ENCODE results near the gene NOP10. TPM values are rescaled to one million over a fixed set of nuclear protein-coding genes. Genes with fewer than 3 reads are reported as not detected.

The NOP10 gene
- total RNA-seq, 1 donor from 2014 or later, result 137 TPM

GRCh38 chr15:34374816-34375215 is 31.9 kb upstream of the NOP10 start:
- H3K4me3 Mint-ChIP-seq (ENCODE audit: unreplicated experiment), result no peak overlapping the region
- peaks cover 5% of the 10 kb centered on the region for H3K36me3 Mint-ChIP-seq (ENCODE audit: unreplicated experiment)
- no peaks in the 10 kb centered on the region for H3K27me3 Mint-ChIP-seq (ENCODE audit: unreplicated experiment)
- no peak for DNase-seq
- TF ChIP-seq CTCF (IDR thresholded peaks at IDR 0.05; ENCODE audit: partially characterized antibody, unreplicated experiment), result no peak
- H3K4me1 Mint-ChIP-seq (ENCODE audit: low read depth, unreplicated experiment), result no peaks in the 10 kb centered on the region
- H3K27ac Mint-ChIP-seq (ENCODE audit: unreplicated experiment), result no peak overlapping the region
- no peaks in the 10 kb centered on the region for H3K9me3 Mint-ChIP-seq (ENCODE audit: unreplicated experiment)

GRCh38 chr15:34373951-34374350 is 31.0 kb upstream of the NOP10 start:
- TF ChIP-seq CTCF (IDR thresholded peaks at IDR 0.05; ENCODE audit: partially characterized antibody, unreplicated experiment), result no peak
- H3K9me3 Mint-ChIP-seq (ENCODE audit: unreplicated experiment), result no peaks in the 10 kb centered on the region
- no peak overlapping the region for H3K4me3 Mint-ChIP-seq (ENCODE audit: unreplicated experiment)
- peaks cover 5% of the 10 kb centered on the region for H3K36me3 Mint-ChIP-seq (ENCODE audit: unreplicated experiment)
- H3K27me3 Mint-ChIP-seq (ENCODE audit: unreplicated experiment), result no peaks in the 10 kb centered on the region
- H3K27ac Mint-ChIP-seq (ENCODE audit: unreplicated experiment), result no peak overlapping the region
- no peak for DNase-seq
- no peaks in the 10 kb centered on the region for H3K4me1 Mint-ChIP-seq (ENCODE audit: low read depth, unreplicated experiment)

- Mint-ChIP-seq H3K4me3 (ENCODE audit: unreplicated experiment) (no peak overlapping the region), H3K27me3 (ENCODE audit: unreplicated experiment) (peaks cover 6% of the 10 kb centered on the region), H3K27ac (ENCODE audit: unreplicated experiment) (no peak overlapping the region), H3K4me1 (ENCODE audit: low read depth, unreplicated experiment) (peaks cover 7% of the 10 kb centered on the region), H3K9me3 (ENCODE audit: unreplicated experiment) (peaks cover 4% of the 10 kb centered on the region), H3K36me3 (ENCODE audit: unreplicated experiment) (peaks cover 5% of the 10 kb centered on the region)
- DNase-seq, result no peak
- TF ChIP-seq CTCF (IDR thresholded peaks at IDR 0.05; ENCODE audit: partially characterized antibody, unreplicated experiment), result no peak
Measured at GRCh38 chr15:34370643-34371042, 27.7 kb upstream of the NOP10 start.

GRCh38 chr15:34370129-34370528 is 27.2 kb upstream of the NOP10 start:
- TF ChIP-seq CTCF (IDR thresholded peaks at IDR 0.05; ENCODE audit: partially characterized antibody, unreplicated experiment), result no peak
- H3K9me3 Mint-ChIP-seq (ENCODE audit: unreplicated experiment), result peaks cover 4% of the 10 kb centered on the region
- no peak overlapping the region for H3K4me3 Mint-ChIP-seq (ENCODE audit: unreplicated experiment)
- H3K36me3 Mint-ChIP-seq (ENCODE audit: unreplicated experiment), result peaks cover 5% of the 10 kb centered on the region
- peaks cover 6% of the 10 kb centered on the region for H3K27me3 Mint-ChIP-seq (ENCODE audit: unreplicated experiment)
- H3K27ac Mint-ChIP-seq (ENCODE audit: unreplicated experiment), result no peak overlapping the region
- H3K4me1 Mint-ChIP-seq (ENCODE audit: low read depth, unreplicated experiment), result peaks cover 8% of the 10 kb centered on the region
- DNase-seq, result no peak

DNA sequence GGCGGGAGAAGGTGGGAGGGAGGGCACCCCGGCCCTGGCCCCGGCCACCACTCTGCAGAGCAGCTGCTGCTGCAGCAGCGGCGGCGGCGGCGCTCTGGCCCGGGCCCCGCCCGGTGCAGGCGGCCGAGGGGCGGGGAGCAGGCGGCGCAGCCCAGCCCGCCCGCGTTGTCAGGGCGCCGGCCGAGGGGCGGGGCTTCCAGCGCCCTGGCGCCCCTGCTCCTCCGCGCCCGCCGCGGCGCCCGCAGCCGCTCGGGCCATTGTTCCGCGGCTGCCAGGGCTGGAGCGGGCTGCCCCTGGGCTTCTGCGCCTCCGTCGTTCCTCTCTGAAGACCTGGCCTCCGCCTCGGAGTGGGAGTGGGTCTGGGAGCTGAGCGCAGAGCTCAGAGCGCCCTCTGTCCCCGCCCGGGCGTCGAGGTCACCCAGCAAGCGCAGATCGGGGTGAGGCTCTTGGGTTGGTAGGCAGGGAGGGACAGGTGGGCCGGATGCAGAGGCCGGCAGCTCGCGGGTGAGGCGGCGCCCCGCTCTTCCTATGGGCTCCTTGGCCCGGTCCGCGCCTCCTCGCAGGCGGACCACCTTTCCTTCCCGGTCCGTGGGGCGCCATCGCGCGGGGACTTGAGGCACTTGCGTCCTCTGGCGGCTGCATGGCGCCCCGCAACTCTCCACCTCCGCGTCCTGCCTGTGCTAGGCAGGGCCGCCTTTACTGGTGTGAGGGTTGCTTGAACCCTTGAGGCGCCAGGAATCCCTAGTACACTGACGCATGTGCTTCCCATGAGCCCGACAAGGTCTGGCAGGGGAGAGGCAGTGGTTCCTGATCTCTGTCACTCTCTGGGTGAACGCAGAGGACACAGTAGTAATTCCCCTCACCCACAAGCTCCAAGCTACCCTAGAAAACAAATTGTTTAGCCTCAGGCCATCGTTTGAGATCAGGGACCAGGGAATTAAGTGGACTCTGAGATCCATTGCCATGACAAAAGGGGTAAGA is 24.5 kb upstream of the NOP10 start, which contains the start of gene LPCAT4:
Gene LPCAT4, minus strand, starts transcription at position 96 of the 981 bp plus-strand sequence. CDS start 96 bp downstream, outside the sequence.
- Mint-ChIP-seq H3K27me3 (ENCODE audit: unreplicated experiment) (peaks cover 6% of the 10 kb centered on the region), H3K27ac (ENCODE audit: unreplicated experiment) (peak within 1 kb of the TSS; percentile 92), H3K9me3 (ENCODE audit: unreplicated experiment) (peaks cover 4% of the 10 kb centered on the region), H3K36me3 (ENCODE audit: unreplicated experiment) (peaks cover 6% of the 10 kb centered on the region), H3K4me3 (ENCODE audit: unreplicated experiment) (peak within 1 kb of the TSS; percentile 96), H3K4me1 (ENCODE audit: low read depth, unreplicated experiment) (peaks cover 8% of the 10 kb centered on the region)
- peak; percentile 89 for DNase-seq
- peak; percentile 83 for TF ChIP-seq CTCF (IDR thresholded peaks at IDR 0.05; ENCODE audit: partially characterized antibody, unreplicated experiment)

All from glutamatergic neuron (in vitro differentiated cells).